ENCODE measurements around the gene FYTTD1.

Gene FYTTD1

GRCh38 chr3:197810901-197811300 is 61.2 kb downstream of the FYTTD1 start:
- Histone ChIP-seq H3K9me3 (ENCODE audit: insufficient read depth, low read depth, low read length) (no peaks in the 10 kb centered on the region), H3F3A (ENCODE audit: low read depth) (no peaks in the 10 kb centered on the region), H3K79me2 (ENCODE audit: insufficient read depth, low read length) (peaks cover 48% of the 10 kb centered on the region; the same call in 1 of the 2 replicates), H3K9ac (ENCODE audit: low read depth, low read length, poor library complexity, severe bottlenecking) (no peak overlapping the region), H3K4me3 (ENCODE audit: low read length, poor library complexity, severe bottlenecking) (no peak overlapping the region), H2AFZ (ENCODE audit: low read length) (no peak overlapping the region), H3K4me1 (ENCODE audit: insufficient read depth, low read length, poor library complexity, severe bottlenecking) (no peaks in the 10 kb centered on the region), H3K27me3 (ENCODE audit: insufficient read depth, low read length, poor library complexity, severe bottlenecking) (no peaks in the 10 kb centered on the region), H3K4me2 (ENCODE audit: low read depth, low read length, poor library complexity, severe bottlenecking) (no peak overlapping the region), H3K36me3 (ENCODE audit: insufficient read depth, low read length) (no peaks in the 10 kb centered on the region), H4K20me1 (ENCODE audit: insufficient read depth, low read length, poor library complexity, severe bottlenecking) (peaks cover 10% of the 10 kb centered on the region), H3K9me2 (replicated peaks; ENCODE audit: low read depth, low read length) (no peaks in the 10 kb centered on the region)
- no peak for TF ChIP-seq EZH2phosphoT487 (IDR thresholded peaks at IDR 0.05; ENCODE audit: borderline replicate concordance)
- TF ChIP-seq, protein P1, sequence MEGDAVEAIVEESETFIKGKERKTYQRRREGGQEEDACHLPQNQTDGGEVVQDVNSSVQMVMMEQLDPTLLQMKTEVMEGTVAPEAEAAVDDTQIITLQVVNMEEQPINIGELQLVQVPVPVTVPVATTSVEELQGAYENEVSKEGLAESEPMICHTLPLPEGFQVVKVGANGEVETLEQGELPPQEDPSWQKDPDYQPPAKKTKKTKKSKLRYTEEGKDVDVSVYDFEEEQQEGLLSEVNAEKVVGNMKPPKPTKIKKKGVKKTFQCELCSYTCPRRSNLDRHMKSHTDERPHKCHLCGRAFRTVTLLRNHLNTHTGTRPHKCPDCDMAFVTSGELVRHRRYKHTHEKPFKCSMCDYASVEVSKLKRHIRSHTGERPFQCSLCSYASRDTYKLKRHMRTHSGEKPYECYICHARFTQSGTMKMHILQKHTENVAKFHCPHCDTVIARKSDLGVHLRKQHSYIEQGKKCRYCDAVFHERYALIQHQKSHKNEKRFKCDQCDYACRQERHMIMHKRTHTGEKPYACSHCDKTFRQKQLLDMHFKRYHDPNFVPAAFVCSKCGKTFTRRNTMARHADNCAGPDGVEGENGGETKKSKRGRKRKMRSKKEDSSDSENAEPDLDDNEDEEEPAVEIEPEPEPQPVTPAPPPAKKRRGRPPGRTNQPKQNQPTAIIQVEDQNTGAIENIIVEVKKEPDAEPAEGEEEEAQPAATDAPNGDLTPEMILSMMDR (conservative IDR thresholded peaks at IDR 0.05; ENCODE audit: low read length), result no peak

DNA sequence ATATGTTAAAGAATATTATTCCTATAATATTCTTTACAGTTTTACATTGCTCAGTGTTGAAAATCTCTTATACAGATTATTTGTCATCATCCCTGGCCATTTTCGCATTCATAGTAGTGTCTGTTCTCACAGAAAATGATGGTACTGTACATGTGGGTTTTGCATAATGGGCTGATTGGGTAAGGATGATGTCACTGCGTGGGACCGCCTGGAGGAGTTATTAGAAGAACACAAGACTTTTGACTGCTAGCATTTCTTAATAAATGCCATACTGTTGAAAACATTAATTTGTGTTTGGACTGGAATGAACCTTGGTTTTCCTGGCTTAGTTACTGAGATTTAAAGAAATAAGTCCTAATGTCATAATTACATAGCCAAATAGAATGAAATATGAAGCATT is 61.7 kb downstream of the FYTTD1 start:
- Histone ChIP-seq H3K36me3 (ENCODE audit: insufficient read depth, low read length) (no peaks in the 10 kb centered on the region), H3K4me1 (ENCODE audit: insufficient read depth, low read length, poor library complexity, severe bottlenecking) (no peaks in the 10 kb centered on the region), H3K9ac (ENCODE audit: low read depth, low read length, poor library complexity, severe bottlenecking) (no peak overlapping the region), H3K4me3 (ENCODE audit: low read length, poor library complexity, severe bottlenecking) (no peak overlapping the region), H2AFZ (ENCODE audit: low read length) (no peak overlapping the region), H3K27me3 (ENCODE audit: insufficient read depth, low read length, poor library complexity, severe bottlenecking) (no peaks in the 10 kb centered on the region), H3K9me2 (replicated peaks; ENCODE audit: low read depth, low read length) (no peaks in the 10 kb centered on the region), H3K79me2 (ENCODE audit: insufficient read depth, low read length) (peaks cover 48% of the 10 kb centered on the region; the same call in 1 of the 2 replicates), H4K20me1 (ENCODE audit: insufficient read depth, low read length, poor library complexity, severe bottlenecking) (peaks cover 10% of the 10 kb centered on the region), H3F3A (ENCODE audit: low read depth) (no peaks in the 10 kb centered on the region), H3K4me2 (ENCODE audit: low read depth, low read length, poor library complexity, severe bottlenecking) (no peak overlapping the region), H3K9me3 (ENCODE audit: insufficient read depth, low read depth, low read length) (no peaks in the 10 kb centered on the region)
- TF ChIP-seq, protein P1 (conservative IDR thresholded peaks at IDR 0.05; ENCODE audit: low read length), result no peak
- TF ChIP-seq EZH2phosphoT487 (IDR thresholded peaks at IDR 0.05; ENCODE audit: borderline replicate concordance), result no peak

GRCh38 chr3:197814372-197814771 is 64.7 kb downstream of the FYTTD1 start:
- Histone ChIP-seq H3K27me3 (ENCODE audit: insufficient read depth, low read length, poor library complexity, severe bottlenecking) (no peaks in the 10 kb centered on the region), H3K9ac (ENCODE audit: low read depth, low read length, poor library complexity, severe bottlenecking) (no peak overlapping the region), H3K4me1 (ENCODE audit: insufficient read depth, low read length, poor library complexity, severe bottlenecking) (no peaks in the 10 kb centered on the region), H3K36me3 (ENCODE audit: insufficient read depth, low read length) (no peaks in the 10 kb centered on the region), H3K4me3 (ENCODE audit: low read length, poor library complexity, severe bottlenecking) (no peak overlapping the region), H3F3A (ENCODE audit: low read depth) (no peaks in the 10 kb centered on the region), H3K4me2 (ENCODE audit: low read depth, low read length, poor library complexity, severe bottlenecking) (no peak overlapping the region), H4K20me1 (ENCODE audit: insufficient read depth, low read length, poor library complexity, severe bottlenecking) (peaks cover 10% of the 10 kb centered on the region), H3K9me2 (replicated peaks; ENCODE audit: low read depth, low read length) (no peaks in the 10 kb centered on the region), H2AFZ (ENCODE audit: low read length) (no peak overlapping the region), H3K79me2 (ENCODE audit: insufficient read depth, low read length) (peaks cover 33% of the 10 kb centered on the region; the same call in 1 of the 2 replicates), H3K9me3 (ENCODE audit: insufficient read depth, low read depth, low read length) (no peaks in the 10 kb centered on the region)
- no peak for TF ChIP-seq EZH2phosphoT487 (IDR thresholded peaks at IDR 0.05; ENCODE audit: borderline replicate concordance)
- TF ChIP-seq, protein P1 (conservative IDR thresholded peaks at IDR 0.05; ENCODE audit: low read length), result no peak

Data from Loucy (cell line).